GM18507 (cell line): Measurements from ENCODE around the gene STK17A.
"Not testable (repeated sequence)": the region's sequence is repeated elsewhere in the genome, so short reads cannot be mapped to it uniquely, and the experiment has no call there.

Source experiments
- DNase-seq: peaks from one replicate; pipeline ENCODE4 v3.0.0; 2011; ENCODE audit warnings: low read depth; ENCODE audit not compliant: insufficient read length; ENCODE audit errors: extremely low spot score
- FAIRE-seq: peaks from 2 replicates; lab custom pipeline; 2011; peaks lifted over from hg19 to GRCh38; lab: Jason Lieb, UNC

The STK17A gene

GRCh38 chr7:43591558-43592180, 8.8 kb downstream of the STK17A start:
- no peak for DNase-seq
- no peak for FAIRE-seq

- no peak for DNase-seq
- no peak for FAIRE-seq
Observed at GRCh38 chr7:43592326-43592725, 9.4 kb downstream of the STK17A start.

GRCh38 chr7:43593010-43593409, 10.1 kb downstream of the STK17A start:
- DNase-seq = no peak
- no peak for FAIRE-seq

- no peak for FAIRE-seq
- no peak for DNase-seq
Observed at GRCh38 chr7:43594020-43594419, 11.1 kb downstream of the STK17A start.

- FAIRE-seq, DNase-seq: not testable (repeated sequence)
Observed at GRCh38 chr7:43596426-43596825, 13.5 kb downstream of the STK17A start.

- FAIRE-seq = no peak
Observed at GRCh38 chr7:43600056-43600455, 17.1 kb downstream of the STK17A start.

GRCh38 chr7:43602256-43602655, 19.3 kb downstream of the STK17A start:
- FAIRE-seq (no peak), DNase-seq (no peak)

More at GRCh38 chr7:43600056-43600455, 17.1 kb downstream of the STK17A start:
- no peak for DNase-seq

GRCh38 chr7:43604251-43604650, 21.3 kb downstream of the STK17A start:
- FAIRE-seq = no peak
- DNase-seq = no peak

- no peak for FAIRE-seq
- DNase-seq = no peak
Observed at GRCh38 chr7:43609097-43609496, 26.2 kb downstream of the STK17A start.

GRCh38 chr7:43612128-43612527, 29.2 kb downstream of the STK17A start:
- FAIRE-seq = no peak

GRCh38 chr7:43612599-43613589, 30.0 kb downstream of the STK17A start:
- FAIRE-seq = peak; percentile 60
- peak; percentile 14 for DNase-seq

More at GRCh38 chr7:43612128-43612527, 29.2 kb downstream of the STK17A start:
- no peak for DNase-seq

- no peak for DNase-seq
- FAIRE-seq = no peak
Observed at GRCh38 chr7:43615558-43616145, 32.7 kb downstream of the STK17A start.

- DNase-seq (no peak), FAIRE-seq (no peak)
Observed at GRCh38 chr7:43616977-43617376, 34.1 kb downstream of the STK17A start.

GRCh38 chr7:43618073-43618472, 35.2 kb downstream of the STK17A start:
- FAIRE-seq (no peak), DNase-seq (no peak)

GRCh38 chr7:43619213-43620012, 36.5 kb downstream of the STK17A start:
- FAIRE-seq = no peak
- DNase-seq = no peak

GRCh38 chr7:43621729-43622448, 39.0 kb downstream of the STK17A start:
- FAIRE-seq (peak; percentile 29), DNase-seq (no peak)

- no peak for DNase-seq
- no peak for FAIRE-seq
Observed at GRCh38 chr7:43624156-43624555, 41.2 kb downstream of the STK17A start.

- no peak for DNase-seq
- peak; percentile 73 for FAIRE-seq
Observed at GRCh38 chr7:43625453-43625852, 42.5 kb downstream of the STK17A start.

GRCh38 chr7:43625980-43626379, 43.1 kb downstream of the STK17A start:
- peak; percentile 54 for FAIRE-seq
- DNase-seq = no peak
